Measurements from ENCODE around the gene HEY2.
A peak's percentile ranks its signal among the peaks of the same experiment; 100 is the strongest.
"Not testable (repeated sequence)": the region's sequence is repeated elsewhere in the genome, so short reads cannot be mapped to it uniquely, and the experiment has no call there.

Gene HEY2

DNA sequence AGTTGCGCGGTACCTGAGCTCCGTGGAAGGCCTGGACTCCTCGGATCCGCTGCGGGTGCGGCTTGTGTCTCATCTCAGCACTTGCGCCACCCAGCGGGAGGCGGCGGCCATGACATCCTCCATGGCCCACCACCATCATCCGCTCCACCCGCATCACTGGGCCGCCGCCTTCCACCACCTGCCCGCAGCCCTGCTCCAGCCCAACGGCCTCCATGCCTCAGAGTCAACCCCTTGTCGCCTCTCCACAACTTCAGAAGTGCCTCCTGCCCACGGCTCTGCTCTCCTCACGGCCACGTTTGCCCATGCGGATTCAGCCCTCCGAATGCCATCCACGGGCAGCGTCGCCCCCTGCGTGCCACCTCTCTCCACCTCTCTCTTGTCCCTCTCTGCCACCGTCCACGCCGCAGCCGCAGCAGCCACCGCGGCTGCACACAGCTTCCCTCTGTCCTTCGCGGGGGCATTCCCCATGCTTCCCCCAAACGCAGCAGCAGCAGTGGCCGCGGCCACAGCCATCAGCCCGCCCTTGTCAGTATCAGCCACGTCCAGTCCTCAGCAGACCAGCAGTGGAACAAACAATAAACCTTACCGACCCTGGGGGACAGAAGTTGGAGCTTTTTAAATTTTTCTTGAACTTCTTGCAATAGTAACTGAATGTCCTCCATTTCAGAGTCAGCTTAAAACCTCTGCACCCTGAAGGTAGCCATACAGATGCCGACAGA lies 9.9 kb downstream of the HEY2 start:
- DNase-seq = no peak
- intact Hi-C loops (cut with DNase I) = no loop called here

DNA sequence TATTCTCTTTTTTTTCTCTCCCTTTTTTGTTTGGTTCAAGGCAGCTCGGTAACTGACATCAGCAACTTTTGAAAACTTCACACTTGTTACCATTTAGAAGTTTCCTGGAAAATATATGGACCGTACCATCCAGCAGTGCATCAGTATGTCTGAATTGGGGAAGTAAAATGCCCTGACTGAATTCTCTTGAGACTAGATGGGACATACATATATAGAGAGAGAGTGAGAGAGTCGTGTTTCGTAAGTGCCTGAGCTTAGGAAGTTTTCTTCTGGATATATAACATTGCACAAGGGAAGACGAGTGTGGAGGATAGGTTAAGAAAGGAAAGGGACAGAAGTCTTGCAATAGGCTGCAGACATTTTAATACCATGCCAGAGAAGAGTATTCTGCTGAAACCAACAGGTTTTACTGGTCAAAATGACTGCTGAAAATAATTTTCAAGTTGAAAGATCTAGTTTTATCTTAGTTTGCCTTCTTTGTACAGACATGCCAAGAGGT lies 10.6 kb downstream of the HEY2 start:
- intact Hi-C loops (cut with DNase I) = loop anchor here (10.0 kb wide), 3 partner anchors 175 to 885 kb away; no protein-coding TSS in a partner anchor
- DNase-seq = no peak

DNA sequence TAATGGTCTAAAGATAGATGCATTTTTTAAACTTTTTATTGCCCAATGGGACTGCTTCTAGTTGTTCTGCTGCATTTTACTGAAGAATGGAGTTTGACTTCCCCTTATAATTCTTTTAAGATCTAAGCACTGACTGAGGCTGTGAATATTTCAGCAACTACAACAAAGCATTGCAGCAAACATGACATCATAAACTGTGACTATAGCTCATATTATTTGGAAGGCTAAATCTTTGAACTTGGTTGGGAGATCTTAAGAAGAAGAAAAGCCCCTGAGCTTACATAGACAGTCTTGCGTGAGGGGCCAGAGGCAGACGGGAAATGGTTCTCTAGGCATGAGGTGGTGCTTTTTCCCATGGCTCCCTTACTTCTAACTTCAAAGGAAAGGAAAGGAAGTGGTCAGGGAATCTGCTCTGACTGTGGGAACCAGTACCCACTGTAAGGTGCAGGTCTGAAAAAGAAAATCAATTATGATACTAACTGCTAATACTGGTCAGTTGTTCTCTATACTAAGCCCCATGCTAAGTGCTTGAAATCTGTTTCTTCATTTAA lies 14.8 kb downstream of the HEY2 start:
- no peak for DNase-seq
- intact Hi-C loops (cut with DNase I) = loop anchor here (10.0 kb wide), 3 partner anchors 179 to 889 kb away; no protein-coding TSS in a partner anchor

DNA sequence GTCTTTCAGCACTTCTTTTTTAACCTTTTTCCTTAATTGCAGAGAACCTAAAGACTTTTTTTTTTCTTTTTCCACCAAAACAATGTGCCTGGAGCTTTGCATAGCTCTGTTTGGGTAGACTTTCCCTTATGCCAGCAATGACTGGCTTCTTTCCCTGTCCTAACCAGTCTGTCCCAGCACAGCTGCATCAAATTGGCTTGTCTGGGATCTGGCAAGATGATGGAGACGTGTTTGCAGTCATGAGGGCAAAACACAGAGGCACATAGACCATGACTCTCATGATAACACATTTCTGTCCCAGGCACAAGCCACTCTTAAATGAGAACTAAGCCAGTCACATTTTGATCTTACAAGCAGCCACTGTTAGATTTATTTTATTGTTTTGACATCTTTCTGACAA lies 16.5 kb downstream of the HEY2 start:
- intact Hi-C loops (cut with DNase I) = loop anchor here (5.0 to 10.0 kb wide), 4 partner anchors 181 to 891 kb away; no protein-coding TSS in a partner anchor
- DNase-seq = peak in 22 of 42 donors; percentile 17 to 76 (median 44)

DNA sequence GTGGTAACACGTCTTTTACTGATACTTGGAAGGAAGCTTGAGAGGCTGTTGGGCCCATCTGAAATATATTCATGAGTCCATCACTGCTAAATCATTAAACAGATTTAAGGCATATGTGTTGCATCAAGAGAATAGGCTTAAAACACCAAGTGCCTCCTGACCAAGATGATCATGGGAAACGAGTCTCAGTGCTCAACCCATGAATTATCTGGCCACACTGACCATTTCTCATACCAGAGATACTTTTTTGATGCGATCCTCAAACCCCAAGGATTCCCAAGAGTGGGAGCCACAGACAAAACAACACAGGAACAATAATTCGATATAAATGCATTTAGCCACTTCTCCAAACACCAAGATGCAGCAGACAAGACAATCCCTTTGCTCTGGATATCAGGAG lies 17.2 kb downstream of the HEY2 start:
- DNase-seq = no peak
- intact Hi-C loops (cut with DNase I) = loop anchor here (5.0 to 10.0 kb wide), 4 partner anchors 182 to 892 kb away; no protein-coding TSS in a partner anchor

DNA sequence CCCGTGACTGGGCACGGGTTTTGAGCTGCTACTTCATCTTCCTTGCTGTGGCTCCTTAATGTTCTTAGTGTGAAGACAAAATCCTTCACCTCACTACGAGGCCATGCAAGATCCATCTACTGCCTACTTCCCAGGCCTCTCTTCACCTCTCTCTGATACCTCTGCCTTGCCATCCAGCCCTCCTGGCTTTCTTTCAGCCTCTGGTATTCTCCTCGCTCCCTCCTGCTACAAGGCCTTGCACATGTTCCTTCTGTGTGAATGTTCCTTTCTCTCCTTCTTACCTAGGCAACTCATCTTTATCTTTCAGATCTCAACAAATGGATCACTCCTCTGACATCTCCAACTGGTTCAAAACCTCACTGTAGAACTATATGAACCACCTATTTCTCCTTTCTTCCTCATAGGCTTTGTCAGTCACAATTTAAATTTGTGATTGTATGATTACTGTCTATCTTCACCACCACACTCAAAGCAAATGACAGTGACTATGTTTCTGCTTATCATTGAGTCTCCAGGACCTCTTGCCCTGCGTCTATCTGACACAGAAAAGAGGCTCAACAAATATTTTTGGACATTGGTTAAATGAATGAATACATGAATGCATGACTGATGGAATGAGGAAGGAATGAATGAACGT lies 19.8 kb downstream of the HEY2 start:
- intact Hi-C loops (cut with DNase I) = loop anchor here (5.0 to 10.0 kb wide), 4 partner anchors 184 to 894 kb away; no protein-coding TSS in a partner anchor
- DNase-seq = no peak

DNA sequence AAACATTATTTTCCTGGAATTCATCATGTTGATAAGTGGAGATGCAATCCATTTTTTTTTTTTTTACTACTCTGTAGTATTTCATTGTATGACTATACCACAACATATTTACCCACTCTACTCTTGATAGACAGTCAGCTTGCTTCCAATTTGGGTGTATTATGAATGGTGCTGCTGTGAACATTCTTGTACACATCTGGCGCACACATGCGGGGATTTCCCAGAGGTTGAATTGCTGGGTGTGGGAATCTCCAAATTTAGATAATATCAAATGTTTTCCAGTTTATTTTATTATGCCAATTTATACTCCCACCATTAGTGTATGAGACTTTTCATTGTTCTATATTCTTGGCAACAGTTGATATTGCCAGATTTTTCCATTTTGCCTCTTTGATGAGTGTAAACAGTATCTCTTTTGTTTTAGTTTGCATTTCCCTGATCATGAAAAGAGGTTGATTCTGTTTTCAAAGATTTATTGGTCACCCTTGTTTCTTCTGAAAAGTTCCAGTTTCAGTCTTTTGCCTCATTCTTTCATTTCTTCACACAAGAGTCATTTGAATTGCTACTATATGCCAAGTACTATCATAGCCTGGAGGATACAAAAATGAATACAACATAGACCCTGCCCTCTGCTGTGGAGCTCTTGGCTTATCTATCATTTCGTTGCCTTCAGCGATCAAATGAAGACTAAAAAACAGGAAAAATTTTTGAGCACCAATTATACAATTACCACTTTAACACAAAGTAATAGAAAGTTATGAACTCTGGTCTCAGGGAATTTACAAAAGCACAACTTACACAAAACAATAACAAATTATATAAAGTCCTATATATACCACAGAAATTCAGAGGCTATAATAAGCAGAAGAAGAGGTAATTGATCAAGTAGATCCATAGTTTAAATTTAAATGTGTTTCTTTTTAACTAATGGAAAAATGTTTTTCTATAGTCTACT lies 24.2 kb downstream of the HEY2 start:
- no peak for DNase-seq
- intact Hi-C loops (cut with DNase I) = no loop called here

DNA sequence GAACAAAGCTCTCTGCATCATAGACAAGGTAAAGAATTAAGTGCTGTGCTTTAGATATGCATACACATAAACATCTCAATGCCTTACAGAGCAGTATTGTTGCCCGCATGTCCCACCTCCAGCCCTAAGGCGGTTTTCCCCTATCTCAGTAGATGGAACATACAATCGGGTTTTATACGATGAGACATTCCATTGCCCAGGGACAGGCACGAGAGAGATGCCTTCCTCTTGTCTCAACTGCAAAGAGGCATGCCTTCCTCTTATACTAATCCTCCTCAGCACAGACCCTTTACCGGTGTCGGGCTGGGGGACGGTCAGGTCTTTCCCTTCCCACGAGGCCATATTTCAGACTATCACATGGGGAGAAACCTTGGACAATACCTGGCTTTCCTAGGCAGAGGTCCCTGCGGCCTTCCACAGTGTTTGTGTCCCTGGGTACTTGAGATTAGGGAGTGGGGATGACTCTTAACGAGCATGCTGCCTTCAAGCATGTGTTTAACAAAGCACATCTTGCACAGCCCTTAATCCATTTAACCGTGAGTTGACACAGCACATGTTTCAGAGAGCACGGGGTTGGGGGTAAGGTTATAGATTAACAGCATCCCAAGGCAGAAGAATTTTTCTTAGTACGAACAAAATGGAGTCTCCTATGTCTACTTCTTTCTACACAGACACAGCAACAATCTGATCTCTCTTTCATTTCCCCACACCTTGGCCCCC lies 26.8 kb downstream of the HEY2 start:
- intact Hi-C loops (cut with DNase I); DNase-seq: not testable (repeated sequence)

DNA sequence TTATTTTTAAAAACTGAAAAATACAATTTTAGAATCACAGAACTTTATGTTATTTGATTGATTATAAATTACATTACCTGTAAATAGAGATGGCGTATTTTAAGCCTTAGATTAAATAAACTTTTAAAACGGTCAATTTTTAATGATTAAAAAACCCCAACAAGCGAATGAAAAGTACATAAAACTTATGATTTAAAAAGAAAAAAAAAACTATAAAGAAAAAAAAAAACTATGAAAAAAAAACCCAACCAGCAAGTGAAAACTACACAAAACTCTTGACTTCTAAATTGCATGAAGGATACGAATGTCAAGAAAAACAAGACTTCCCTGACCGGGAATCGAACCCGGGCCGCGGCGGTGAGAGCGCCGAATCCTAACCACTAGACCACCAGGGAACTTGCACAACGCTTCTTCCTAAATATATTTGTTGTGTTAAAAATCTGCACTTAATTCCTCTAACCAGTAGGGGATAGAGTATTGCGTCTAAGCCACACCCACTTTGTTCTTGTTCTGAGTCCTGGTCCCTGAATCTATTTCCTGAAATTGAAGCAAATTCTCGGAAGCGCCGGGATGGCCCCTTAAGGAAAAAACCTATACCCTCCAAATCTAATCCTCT lies 30.6 kb downstream of the HEY2 start:
- intact Hi-C loops (cut with DNase I) = no loop called here
- peak; percentile 67 to 94 (median 88) for DNase-seq

DNA sequence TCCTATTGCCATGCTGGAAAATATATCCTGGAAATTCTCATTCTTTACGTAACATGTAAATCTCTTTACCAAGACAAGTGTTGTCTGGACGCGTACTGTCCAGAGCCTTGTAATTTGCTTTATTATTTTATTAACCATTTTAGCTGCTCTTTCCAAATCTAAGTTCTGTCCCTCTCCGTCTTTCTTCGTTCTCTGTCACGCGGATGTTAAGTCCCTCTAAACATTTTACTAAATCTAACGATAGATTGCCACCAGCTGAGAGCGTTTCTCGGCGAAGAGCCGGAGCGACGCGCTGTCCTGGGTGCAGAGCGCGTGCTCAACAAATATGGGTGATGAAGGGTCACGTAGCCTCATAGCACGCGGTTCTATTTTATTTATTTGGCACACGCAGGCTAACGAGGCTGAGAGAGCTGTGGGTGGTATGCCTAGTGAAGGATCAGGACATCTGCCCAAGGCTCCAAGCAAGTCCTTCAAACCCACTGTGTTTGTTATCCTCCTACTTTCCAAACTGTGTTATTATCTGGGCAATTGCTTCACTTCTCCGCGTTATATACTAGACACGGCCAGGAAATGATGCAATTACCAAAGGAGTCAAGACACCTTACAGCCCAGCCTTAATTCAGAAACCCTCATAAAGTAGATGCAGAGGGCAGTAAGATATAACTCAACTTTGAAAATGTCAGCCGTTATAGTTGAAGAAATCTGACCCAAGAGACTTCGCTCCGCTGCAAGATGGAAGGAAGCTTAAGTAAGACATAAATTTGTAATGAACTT lies 31.3 kb downstream of the HEY2 start:
- intact Hi-C loops (cut with DNase I) = no loop called here
- peak in 40 of 42 donors; percentile 36 to 80 (median 60) for DNase-seq

DNA sequence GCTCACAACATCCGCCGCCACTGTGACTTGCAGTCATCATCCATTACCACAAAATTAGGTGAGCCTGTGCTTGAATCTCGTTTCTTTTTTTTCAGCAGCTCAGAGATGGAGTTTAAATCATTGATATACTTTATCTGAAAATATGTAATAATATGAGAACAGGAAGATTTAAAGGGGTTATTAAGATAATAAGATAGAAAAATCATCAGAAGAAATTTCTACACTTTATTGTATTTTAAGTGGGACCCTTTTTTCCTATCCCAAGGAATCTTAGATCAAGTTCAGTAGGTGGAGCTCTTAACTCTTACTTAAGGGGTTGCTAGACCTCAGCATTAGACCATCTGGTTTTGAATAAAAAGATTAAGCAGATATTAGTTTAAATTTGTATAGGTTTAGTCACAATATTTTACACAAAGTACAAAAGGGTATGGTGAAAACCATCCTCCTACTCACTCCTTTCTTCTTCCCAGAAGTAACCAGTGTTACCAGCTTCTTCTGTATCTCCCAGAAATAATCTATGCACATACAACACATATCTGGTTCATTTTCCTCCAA lies 32.0 kb downstream of the HEY2 start:
- peak in 13 of 42 donors; percentile 22 to 62 (median 39) for DNase-seq
- intact Hi-C loops (cut with DNase I) = no loop called here

DNA sequence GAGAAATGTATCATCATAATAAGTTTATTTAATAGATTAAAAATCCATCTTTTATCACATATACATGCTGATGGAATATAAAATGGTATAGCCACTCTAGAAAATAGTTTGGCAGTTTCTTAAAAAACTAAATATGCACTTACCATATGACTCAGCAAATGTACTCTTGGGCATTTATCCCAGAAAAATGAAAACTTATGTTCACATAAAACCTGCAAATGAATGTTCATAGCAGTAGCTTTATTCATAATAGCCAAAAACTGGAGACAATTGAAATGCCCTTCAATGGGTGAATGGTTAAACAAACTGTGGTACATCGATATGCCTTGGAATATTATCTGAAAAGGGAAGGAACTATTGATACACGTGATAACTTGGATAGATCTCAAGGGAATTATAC lies 34.9 kb downstream of the HEY2 start:
- intact Hi-C loops (cut with DNase I) = no loop called here
- no peak for DNase-seq

DNA sequence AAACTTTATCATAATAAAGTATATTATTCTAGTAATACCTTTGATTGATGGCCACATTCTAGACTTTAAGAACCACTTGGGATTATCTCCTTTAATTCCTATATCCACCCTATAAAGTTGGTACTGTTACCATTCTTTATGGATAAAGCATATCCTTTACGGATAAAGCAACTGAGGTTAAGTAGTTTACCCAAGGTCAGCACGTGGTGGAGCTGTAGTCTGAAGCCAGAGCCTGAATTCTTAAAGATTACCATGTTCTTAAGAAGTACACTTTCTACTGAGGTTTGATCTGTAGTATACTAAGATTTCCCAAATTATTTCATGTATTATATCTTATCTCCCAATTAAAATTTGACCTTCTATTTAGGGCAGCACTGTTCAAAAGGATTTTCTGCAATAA lies 38.4 kb downstream of the HEY2 start:
- peak in 16 of 42 donors; percentile 23 to 61 (median 36) for DNase-seq
- intact Hi-C loops (cut with DNase I) = no loop called here

DNA sequence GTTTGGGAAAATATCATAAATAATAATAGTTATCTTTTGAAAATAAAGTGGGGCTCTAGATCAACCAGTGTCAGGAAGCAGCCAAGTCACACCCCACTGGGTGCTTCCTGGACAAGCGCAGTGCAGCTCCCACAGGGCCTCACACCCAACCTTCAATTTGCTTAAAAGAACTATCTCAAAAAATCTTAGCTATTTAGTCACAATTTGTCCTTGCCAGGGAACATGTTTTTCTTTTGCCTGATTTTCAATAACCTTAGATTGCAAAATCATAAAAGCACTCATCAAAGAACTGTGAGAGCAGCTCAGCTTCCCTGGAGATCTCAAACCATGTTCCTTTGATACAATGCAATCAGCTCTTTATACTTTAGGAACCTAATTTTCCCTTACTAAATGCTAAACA lies 39.7 kb downstream of the HEY2 start:
- intact Hi-C loops (cut with DNase I) = no loop called here
- no peak for DNase-seq

DNA sequence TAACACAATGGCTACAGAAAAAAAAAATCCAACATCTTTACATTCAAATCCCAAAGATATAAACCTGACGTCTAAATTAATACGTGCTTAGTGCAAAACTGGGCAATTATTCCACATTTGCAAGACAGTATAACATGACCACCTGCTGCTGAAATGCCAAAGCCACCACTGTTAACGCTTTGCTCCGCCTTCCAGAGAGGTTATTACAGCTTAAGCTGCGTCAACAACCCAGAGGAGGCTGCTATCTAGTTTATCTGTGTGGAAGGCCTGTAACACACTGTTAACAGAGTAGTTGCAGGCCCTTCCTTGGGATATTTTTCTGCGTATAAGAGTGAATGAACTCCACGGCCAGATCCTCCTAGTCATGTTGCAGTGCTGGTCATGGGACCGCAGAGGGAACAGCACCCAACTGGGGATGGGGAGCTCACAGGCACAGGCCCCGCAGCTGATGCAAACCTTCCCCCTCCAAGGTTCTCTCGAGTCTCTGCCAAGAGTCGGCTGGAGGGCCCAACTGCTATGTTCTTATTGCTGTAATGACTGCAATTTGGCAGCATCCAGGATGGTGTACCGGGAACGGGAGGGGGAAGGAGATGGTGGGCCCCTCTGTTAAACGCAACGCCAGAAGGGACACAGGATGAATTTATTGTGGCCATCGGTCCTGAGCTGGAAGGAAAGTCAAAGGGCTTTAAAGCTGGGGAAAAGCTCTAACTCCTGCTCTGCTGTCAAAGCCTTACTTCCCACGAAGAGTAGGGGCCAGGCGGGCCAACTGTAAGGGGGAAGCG lies 40.3 kb downstream of the HEY2 start:
- intact Hi-C loops (cut with DNase I) = loop anchor here (2.0 to 10.0 kb wide), 2 partner anchors 55 to 167 kb away; partner anchors contain the start of gene HINT3
- peak; percentile 43 to 86 (median 68) for DNase-seq

Measured in head of caudate nucleus (tissue), 42 donors.